Epithelial cell of proximal tubule (primary cell): Measurements from ENCODE around the gene TXN2. TPM values are rescaled to one million over a fixed set of nuclear protein-coding genes. Genes with fewer than 3 reads are reported as not detected.

Source experiments
- DNase-seq: peaks from one replicate; pipeline ENCODE4 v3.0.0-alpha.2; 2011; ENCODE audit warnings: low read depth
- H3K4me3 ChIP-seq: 2 replicates; pipeline ENCODE4 v1.5.1; 2011; ENCODE audit warnings: low read depth, mild to moderate bottlenecking, low read length
- total RNA-seq: library from RNA; depleted of rRNA; stranded (reverse); fragments of >200 nt; gene quantifications from 2 replicates; pipeline ENCODE4 v1.2.3, GENCODE V29; 2015
- TF ChIP-seq, protein P1 (sequence below): conservative IDR thresholded peaks from 2 replicates; pipeline ENCODE4 v1.5.1; 2012; ENCODE audit warnings: low read depth, mild to moderate bottlenecking, low read length

TXN2 gene
- total RNA-seq, 1 donor from 2014 or later: 72.1 TPM

DNA sequence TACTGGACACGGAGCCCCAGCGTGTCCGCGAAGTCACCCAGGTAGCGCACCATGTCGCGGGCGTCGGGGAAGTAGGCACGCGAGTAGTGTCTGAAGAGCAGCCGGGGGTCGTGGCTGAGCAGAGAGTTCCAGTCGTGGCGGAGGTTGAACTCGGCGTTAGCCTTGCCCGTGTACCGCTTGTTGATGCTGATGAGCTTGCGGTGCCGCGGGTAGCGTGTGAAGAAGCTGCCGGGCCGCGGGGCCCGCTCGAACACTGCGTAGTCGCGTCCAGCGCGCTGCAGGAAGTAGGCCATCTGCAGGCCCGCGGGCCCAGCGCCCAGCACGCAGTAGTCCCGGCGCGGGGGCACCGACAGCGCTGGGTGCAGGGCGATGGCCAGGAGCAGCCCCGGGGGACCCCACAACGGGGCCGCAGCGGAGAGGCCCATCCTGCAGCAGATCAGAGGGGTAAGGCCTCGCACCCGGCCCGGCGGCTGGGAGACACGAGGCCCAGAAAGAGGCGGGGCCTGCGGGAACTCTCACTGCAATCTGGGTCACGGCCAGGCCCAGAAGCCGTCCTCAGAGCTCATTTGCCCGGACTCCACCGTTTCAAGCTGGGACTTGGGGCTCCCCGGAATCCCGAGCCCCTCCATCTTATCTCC lies 24.7 kb upstream of the TXN2 start:
- H3K4me3 ChIP-seq: peak overlapping the region; percentile 61
- TF ChIP-seq, protein P1, sequence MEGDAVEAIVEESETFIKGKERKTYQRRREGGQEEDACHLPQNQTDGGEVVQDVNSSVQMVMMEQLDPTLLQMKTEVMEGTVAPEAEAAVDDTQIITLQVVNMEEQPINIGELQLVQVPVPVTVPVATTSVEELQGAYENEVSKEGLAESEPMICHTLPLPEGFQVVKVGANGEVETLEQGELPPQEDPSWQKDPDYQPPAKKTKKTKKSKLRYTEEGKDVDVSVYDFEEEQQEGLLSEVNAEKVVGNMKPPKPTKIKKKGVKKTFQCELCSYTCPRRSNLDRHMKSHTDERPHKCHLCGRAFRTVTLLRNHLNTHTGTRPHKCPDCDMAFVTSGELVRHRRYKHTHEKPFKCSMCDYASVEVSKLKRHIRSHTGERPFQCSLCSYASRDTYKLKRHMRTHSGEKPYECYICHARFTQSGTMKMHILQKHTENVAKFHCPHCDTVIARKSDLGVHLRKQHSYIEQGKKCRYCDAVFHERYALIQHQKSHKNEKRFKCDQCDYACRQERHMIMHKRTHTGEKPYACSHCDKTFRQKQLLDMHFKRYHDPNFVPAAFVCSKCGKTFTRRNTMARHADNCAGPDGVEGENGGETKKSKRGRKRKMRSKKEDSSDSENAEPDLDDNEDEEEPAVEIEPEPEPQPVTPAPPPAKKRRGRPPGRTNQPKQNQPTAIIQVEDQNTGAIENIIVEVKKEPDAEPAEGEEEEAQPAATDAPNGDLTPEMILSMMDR: no peak
- no peak for DNase-seq

DNA sequence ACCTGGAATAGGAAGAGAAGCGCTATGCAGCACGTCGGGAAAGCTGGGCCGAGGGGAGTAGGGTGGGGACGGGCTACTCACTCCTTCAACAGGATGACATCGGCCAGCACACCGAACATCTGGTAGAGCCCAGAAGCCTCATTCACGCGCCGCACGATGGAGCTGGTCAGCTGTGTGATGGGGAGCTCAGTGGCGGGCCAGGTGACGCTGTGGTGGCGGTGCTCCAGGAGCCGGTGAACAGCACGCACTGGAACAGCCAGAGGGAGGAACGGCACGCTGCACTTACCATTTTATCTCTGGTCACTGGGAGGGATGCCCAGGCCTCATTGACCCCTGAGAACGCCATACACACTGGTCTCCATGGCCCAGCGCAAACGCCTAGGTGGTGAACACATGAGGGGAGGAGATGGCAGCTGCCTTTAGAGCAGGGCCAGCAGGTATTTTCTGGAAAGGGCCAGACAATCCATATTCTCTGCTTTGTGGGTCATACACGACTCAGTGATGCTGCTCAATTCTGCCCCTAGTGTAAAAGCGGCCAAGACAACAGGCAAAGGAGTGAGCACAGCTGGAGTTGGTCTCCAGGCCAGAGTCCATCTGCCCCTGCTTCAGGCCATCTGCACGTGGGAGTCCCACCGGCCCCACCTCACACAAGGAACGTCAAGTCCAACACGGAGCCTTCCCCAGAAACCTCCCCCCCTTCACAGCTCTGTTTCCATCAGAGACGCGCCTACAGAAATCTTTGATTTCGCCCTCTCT lies 16.6 kb upstream of the TXN2 start:
- DNase-seq: no peak
- no peak overlapping the region for H3K4me3 ChIP-seq
- TF ChIP-seq, protein P1: no peak

DNA sequence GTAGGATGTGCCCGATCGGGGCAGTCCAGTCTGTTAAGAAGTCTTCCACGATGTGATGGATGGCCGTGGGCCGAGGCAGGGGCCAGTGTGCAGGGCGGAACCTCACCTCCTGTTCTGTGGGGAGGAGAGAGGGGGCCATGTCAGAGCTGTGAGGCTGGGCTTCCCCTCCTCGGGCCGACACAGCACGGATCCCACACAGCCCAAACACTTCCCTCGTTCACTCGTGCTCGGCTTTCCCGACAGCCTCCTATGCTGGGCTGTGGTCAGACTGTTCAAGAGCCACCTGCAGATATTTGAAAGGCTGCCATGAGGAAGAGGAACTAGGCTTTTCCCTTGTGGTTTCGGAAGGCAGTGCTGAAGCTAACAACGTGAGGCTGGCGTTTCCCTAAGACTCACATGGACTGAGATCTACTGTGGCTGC lies 12.3 kb upstream of the TXN2 start:
- DNase-seq: no peak
- TF ChIP-seq, protein P1: no peak
- no peak overlapping the region for H3K4me3 ChIP-seq

DNA sequence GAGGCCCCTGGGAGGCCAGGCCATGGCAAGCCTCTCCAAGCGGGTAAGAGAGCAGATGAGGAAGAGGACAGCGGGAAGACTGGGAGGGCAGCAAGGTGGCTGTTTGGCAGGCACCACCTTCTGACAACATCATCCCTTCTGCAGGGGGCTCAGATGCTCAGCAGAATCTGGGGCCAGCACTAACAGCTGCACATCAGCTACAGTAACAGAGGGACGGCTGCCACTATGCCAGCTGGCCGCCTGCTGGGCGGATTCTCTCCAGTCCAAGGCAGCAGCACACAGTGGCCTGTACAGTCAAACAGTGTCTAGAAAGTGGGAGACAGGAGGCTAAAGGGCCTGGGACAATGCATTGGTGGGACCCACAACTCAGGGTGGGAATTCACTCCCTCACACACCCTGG lies 10.7 kb upstream of the TXN2 start:
- no peak overlapping the region for H3K4me3 ChIP-seq
- TF ChIP-seq, protein P1: no peak
- DNase-seq: no peak

DNA sequence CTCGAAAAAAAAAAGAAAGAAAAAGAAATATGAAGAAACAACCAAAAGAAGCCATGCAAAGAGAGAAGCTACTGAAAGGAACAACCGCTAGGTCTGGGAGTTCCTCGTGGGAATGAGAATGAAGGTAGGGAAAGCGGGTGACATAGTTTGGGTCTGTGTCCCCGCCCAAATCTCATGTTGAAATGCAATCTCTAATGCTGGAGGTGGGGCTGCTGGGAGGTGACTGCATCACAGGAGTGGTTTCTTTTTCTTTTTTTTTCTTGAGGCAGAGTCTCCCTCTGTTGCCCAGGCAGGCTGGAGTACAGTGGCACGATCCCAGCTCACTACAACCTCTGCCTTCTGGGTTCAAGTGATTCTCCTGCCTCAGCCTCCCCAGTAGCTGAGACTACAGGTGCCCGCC lies 9.7 kb upstream of the TXN2 start:
- TF ChIP-seq, protein P1: no peak
- H3K4me3 ChIP-seq: no peak overlapping the region

DNA sequence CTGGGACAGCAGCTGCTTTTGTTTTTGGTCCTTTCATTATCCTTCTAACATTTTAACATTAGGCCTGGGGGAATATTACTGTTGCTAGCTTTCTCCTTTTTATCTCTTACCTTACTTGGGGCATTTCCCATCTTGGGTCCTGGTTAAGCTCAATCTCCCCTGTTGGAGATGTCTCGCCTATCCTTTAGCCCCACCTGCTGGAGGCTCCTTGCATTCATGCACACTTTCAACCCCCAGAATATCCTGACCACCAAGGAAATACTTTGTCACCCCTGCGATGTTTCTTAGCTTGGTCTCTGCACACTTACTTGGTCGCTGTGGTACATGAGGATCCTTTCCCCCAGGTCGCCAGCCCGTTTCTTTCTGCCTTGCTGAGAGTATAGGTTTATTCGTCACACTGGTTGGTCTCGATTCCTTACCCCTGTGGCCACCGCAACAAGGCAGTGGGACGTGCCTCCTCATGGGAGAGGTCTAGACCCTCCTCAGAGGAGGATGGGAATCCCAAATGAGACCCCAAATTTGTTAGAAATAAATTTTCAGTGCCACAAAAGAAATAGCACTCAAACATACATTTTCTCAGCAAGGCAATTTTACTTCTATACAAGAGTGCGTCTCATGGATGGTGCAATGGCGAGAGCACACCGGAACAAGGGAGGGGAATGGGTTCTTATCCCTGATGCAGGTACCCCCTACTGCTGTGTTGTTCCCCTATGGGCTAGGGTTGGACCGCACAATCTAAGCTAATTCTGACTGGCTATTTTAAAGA lies 5.4 kb upstream of the TXN2 start:
- H3K4me3 ChIP-seq: no peak overlapping the region
- no peak for DNase-seq
- TF ChIP-seq, protein P1: peak; percentile 70

More for the DNA sequence above, 9.7 kb upstream of the TXN2 start:
- DNase-seq: no peak
